Caki2 (cell line): Measurements from ENCODE around the gene CYLD. TPM values are rescaled to one million over a fixed set of nuclear protein-coding genes. Genes with fewer than 3 reads are reported as not detected.

Experiments
- DNase-seq: peaks from one replicate; pipeline ENCODE4 v3.0.0-alpha.2; 2015; ENCODE audit warnings: low read depth
- in situ Hi-C: cut with HindIII; loops from 2 replicates; pipeline ENCODE4 v1.10.0; 2016; ENCODE audit warnings: low sequenced_read_pairs, low pct_unique_long_range_greater_than_20kb, mixed read lengths
- total RNA-seq: library from RNA; depleted of rRNA; stranded (reverse); fragments of >200 nt; shearing (Covaris generic); gene quantifications from 2 replicates; pipeline ENCODE4 v1.2.3, GENCODE V29; 2014; ENCODE audit warnings: low replicate concordance

The CYLD gene
- total RNA-seq, 1 experiment from 2014 or later = 6.2 TPM

DNA sequence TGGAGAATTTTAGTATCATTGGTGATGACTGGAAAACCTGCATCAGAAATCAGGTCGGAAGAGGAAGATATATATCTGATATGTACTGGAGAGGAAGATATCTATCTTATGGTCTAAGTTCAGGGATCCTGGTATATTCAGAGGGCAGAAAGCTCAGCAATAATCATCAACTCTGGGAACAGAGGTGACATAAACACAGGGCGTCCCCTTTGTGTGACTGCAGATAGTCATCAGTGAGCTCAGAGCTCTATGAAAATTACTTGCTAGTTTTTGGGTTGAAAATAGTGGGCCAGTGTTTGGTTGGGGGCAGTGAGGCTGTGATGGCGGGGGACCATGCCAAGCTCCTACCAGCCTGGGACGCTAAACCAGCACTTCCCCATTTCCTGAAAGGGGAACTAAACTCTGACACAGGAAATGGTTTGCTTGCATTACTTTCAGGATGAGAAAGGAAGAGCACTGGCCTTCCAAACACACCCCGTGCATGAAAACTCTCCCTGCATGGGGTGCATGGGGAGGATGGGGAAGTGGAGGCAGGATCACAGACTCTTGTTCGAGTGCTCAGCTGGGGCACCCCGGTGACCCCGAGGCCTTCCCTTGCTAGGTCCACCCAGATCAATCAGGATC is 32.7 kb upstream of the CYLD start:
- in situ Hi-C loops = no loop called here
- no peak for DNase-seq

DNA sequence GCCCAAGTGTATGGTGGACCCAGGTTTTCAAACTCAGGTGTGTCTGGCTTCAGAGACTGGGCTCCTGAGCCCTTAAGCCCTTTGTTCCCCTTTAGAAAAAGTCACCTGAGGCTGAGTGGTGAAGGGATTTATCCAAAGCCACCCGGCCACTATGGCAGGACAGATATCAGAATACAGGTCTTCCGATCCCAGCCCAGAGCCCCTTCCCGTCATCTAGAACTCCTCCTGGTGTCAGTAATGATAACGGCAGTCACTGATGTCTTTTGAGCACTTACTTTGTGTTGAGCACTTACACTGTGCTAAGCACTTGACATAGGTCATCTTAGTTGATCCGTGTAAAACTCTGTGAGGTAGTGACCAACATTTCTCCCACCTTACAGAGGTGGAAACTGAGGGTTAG is 31.9 kb upstream of the CYLD start:
- in situ Hi-C loops = no loop called here
- DNase-seq = no peak

- DNase-seq = no peak
- in situ Hi-C loops = no loop called here
Measured at GRCh38 chr16:50711040-50711439, 30.8 kb upstream of the CYLD start.

GRCh38 chr16:50711862-50712559 is 29.9 kb upstream of the CYLD start:
- no peak for DNase-seq
- in situ Hi-C loops = no loop called here

GRCh38 chr16:50712560-50712898 is 29.4 kb upstream of the CYLD start:
- DNase-seq = no peak
- in situ Hi-C loops = no loop called here

DNA sequence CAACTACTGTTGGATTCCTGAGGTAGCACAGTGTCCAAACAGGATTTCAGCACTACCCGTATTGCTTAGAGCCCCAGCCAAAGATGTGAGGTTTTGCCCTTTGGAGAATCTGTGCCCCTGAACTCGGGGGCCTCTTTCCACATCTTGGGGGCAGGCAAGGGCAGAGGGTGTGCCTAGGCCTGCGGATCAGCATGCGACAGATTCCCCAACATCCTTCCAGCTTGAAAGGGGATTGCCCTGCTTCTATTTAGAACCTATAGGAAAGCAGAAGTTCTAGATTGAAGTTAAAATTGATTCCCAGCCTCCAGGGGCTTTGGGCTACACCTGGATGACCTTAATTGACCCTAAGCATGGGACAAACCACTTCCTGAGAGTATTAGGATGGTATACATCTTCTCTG is 28.9 kb upstream of the CYLD start:
- DNase-seq = no peak
- in situ Hi-C loops = no loop called here

- DNase-seq = no peak
- in situ Hi-C loops = no loop called here
Measured at GRCh38 chr16:50717091-50717490, 24.8 kb upstream of the CYLD start.

DNA sequence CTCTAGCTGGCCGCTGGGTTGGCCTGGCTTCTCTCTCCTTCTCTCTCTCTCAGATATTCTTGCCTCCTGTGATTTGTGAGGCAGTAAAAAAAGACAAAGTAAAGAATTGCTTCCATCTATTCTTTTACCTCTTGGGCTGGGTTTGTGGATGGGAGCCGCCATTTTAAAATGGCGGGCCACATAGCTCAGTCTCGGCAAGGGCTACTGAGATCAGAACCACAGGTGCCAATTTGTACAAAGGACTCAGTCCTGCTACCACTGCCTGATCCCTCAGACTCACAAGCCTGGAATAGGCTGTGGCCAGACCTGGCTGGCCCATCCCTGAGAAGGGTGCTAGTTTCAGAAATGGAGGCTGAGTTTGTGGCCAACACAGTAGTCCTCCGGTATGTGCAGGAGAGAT is 24.4 kb upstream of the CYLD start:
- no peak for DNase-seq
- in situ Hi-C loops = no loop called here

GRCh38 chr16:50718061-50718760 is 23.7 kb upstream of the CYLD start:
- DNase-seq = no peak
- in situ Hi-C loops = no loop called here

DNA sequence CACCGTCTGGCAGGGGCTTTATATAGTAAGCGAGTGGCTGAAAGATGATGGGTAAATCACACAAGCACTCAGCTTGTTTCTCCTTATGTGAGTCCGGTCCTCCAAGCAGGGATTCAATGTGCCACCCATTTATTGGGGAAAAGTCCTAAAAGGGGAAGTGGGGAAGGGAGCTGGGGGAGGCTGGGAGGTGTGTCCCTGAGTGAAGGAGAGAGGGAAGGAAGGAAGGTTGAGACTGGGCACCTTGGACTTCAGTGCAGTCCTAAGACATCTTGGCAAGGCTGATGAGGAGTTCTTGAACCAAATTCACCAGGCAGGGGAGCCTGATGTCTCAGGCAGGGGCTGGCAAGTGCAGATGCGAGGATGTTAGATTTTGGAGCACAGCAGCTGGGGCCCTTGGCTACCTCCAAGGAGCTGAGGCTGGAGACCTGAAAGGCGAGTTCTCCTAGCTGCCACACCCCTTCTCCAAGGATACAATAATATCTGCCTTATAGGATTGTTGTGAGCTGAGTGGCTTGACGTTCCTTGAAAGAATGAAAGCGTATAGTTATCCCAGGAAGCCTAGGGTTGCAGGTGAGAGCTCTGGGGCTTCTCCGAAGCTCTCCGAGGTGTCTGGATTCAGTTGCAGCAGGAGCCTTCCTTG is 23.0 kb upstream of the CYLD start:
- DNase-seq = no peak
- in situ Hi-C loops = no loop called here

DNA sequence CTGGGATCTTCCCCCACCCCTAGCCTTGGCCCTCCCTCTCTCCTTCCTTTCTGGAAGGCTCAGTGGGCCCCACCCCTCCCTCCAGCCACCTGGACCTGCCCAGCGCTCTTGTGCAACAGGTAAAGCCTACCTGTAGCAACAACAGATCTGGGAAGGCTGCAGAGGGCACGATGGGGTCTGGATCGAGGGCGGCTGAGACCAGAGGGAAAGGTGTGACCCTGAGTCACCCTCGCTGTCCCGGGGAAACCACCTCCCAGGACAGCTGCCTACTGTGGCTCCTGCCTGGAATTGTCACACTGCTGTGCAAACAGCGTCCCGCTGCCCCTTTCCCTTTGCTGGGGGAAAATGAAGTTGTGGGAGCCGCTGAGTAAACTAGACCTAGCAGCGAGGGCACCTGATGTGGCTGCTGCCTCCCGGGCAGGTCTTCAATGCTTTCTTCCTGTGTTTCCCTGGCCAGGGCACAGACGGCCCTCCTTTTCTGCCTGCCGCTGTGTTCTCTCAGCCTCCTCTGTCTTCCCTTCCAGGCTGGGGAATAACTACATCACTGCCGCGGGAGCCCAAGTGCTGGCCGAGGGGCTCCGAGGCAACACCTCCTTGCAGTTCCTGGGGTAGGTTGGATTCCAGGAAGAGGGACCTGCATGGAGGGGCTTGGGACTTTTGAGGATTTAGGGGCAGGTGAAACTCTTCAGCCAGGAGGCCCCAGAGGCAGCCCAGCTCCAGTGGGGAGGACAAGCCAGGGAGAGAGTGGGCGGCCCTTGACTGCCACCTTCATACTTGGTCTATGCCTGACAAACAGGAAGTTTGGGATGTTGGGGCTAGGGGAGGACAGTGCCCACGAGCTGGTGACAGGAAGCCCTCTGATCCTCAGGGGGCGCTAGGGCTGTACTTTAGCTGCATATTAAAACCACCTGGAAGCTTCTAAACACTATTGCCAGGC is 22.2 kb upstream of the CYLD start:
- no peak for DNase-seq
- in situ Hi-C loops = no loop called here

- DNase-seq = no peak
- in situ Hi-C loops = no loop called here
Measured at GRCh38 chr16:50721549-50722404, 20.1 kb upstream of the CYLD start.

DNA sequence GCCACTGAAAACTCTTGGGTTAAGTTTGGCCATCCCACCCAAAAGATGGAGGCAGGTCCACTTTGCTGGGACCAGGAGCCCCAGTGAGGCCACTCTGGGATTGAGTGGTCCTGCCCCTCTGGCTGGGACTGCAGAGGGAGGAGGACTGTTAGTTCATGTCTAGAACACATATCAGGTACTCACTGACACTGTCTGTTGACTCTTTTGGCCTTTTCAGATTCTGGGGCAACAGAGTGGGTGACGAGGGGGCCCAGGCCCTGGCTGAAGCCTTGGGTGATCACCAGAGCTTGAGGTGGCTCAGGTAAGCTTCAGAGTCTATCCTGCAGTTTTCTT is 19.5 kb upstream of the CYLD start:
- in situ Hi-C loops = no loop called here
- no peak for DNase-seq

DNA sequence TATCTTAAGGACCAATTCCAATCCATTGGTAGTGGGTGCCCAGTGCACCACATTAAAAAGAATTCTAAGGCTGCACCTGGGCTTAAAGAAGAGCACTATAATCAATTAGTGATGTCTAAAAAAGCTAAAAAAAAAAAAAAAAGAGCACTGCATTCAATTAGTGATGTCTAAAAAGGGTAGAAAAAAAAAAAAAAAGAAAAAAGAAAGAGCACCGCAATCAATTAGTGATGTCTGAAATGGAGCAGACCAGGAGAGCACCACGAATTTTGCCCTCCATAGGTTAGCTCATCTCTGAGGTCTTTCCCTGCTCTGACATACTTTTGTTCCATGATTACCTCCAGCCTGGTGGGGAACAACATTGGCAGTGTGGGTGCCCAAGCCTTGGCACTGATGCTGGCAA is 18.9 kb upstream of the CYLD start:
- no peak for DNase-seq
- in situ Hi-C loops = no loop called here

- DNase-seq = no peak
- in situ Hi-C loops = no loop called here
Measured at GRCh38 chr16:50724306-50724705, 17.6 kb upstream of the CYLD start.

- no peak for DNase-seq
- in situ Hi-C loops = no loop called here
Measured at GRCh38 chr16:50731130-50731988, 10.5 kb upstream of the CYLD start.
